Measurements from ENCODE around the gene SIGLEC6.
"Not testable (repeated sequence)": the region's sequence is repeated elsewhere in the genome, so short reads cannot be mapped to it uniquely, and the experiment has no call there.

SIGLEC6 gene

DNA sequence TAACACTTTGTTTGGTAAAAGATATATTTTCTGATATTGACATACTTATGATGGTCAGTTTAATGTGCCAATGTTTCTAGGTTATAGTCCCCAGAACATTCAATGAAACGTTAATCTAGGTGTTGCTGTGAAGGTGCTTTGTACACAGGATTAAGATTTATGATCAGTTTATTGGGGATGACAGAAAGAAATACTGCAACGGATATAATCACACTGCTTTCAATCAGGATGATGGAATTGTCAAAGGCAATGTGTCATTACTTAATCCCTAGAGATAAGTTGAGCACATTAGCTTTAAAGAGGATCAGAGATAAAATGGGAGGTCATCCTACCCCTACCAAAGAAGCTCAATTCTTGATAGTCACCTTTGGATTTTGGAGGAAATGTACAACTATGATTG, 17.5 kb downstream of the SIGLEC6 start:
- FAIRE-seq (no peak), DNase-seq (ENCODE audit: insufficient read length, low spot score) (no peak)

DNA sequence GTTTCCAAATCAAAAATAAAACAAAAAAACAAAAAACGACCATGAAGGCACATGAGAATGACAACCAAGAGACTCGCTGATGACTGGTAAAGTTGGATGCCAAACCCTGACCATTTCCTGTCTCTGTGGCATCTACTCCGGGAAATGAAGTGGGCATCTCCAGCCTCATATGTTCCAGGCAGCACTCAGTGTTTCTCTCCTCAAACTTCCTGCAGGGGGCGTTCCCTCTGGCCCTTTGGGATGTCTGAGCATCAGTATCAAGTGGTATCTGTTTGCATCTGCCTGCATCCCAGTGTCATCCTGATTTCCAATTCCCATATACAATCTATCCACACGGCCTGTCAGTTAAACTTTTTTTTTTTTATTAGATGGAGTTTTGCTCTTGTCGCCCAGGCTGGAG, 20.1 kb downstream of the SIGLEC6 start:
- FAIRE-seq: no peak
- no peak for DNase-seq (ENCODE audit: insufficient read length, low spot score)

- DNase-seq (ENCODE audit: insufficient read length, low spot score) (no peak), FAIRE-seq (no peak)
These were observed 21.4 kb downstream of the SIGLEC6 start for GRCh38 chr19:51509823-51510660.

DNA sequence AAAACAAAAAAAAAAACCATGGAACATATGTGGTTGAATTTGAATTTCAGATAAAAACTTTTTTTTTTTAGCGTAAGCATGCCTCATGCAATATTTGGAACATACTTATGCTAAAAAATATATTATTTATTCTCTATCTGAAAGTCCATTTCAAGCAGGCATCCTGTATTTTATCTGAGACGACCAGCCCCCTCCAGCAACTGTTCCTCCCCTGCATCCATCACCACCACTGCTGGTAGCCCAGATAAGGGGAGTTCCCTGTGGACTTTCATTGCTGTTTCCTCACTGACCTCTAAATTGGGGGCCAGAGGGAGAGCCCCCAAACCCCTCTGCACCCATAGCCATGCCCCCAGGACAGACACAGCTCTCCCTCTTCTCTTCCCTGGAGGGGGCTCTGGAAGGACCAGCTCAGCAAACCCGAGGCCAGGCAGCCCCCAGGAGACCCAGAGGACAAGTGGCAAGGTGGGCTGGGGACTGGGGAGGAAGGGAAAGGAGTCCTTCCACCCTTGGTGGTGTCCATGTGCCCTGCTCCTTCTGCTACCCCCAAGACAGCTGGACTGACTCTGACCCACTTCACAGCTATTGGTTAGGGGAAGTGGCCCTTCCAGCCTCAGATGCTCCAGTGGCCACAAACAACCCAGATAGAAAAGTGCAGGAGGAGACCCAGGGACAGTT, 23.3 kb downstream of the SIGLEC6 start:
- no peak for DNase-seq (ENCODE audit: insufficient read length, low spot score)
- no peak for FAIRE-seq

GRCh38 chr19:51507640-51508058, 23.8 kb downstream of the SIGLEC6 start:
- FAIRE-seq: no peak

GRCh38 chr19:51507192-51507591, 24.3 kb downstream of the SIGLEC6 start:
- FAIRE-seq (no peak), DNase-seq (ENCODE audit: insufficient read length, low spot score) (no peak)

More at GRCh38 chr19:51507640-51508058, 23.8 kb downstream of the SIGLEC6 start:
- DNase-seq (ENCODE audit: insufficient read length, low spot score): no peak

DNA sequence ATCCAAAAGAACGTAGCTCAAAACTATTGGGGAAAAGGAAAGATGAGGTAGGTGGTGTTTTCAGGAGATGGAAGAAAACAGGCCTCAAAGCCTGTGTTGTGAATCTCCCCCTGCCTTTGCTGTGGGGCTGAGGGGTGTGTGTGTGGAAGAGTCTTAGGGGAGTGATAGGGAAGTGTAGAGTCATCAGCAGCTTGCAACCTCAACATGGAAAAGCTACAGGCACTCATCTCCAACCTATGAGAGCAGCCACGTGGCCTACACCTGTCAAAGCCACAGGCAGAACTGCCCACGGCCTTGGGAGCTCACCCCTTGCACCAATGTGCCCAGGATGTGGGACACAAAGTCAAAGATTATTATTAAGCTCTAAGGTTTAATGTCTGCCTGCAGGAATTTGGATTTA, 25.6 kb downstream of the SIGLEC6 start:
- no peak for DNase-seq (ENCODE audit: insufficient read length, low spot score)
- FAIRE-seq: no peak

DNA sequence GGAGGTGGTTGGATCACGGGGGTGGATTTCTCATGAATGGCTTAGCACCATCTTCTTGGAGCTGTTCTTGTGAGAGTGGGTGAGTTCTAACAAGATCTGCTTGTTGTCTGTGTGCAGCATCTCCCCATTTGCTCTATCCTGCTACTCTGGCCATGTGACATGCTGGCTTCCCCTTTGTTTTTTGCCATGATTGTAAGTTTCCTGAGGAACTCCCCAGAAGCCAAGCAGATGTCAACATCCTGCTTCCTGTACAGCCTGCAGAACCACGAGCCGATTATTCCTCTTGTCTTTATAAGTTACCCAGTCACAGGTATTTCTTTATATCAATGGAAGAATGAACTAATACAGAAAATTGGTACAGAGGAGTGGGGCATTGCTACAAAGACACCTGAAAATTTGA, 27.6 kb downstream of the SIGLEC6 start:
- DNase-seq (ENCODE audit: insufficient read length, low spot score) (no peak), FAIRE-seq (no peak)

GRCh38 chr19:51503286-51503817, 28.1 kb downstream of the SIGLEC6 start:
- no peak for DNase-seq (ENCODE audit: insufficient read length, low spot score)
- no peak for FAIRE-seq

DNA sequence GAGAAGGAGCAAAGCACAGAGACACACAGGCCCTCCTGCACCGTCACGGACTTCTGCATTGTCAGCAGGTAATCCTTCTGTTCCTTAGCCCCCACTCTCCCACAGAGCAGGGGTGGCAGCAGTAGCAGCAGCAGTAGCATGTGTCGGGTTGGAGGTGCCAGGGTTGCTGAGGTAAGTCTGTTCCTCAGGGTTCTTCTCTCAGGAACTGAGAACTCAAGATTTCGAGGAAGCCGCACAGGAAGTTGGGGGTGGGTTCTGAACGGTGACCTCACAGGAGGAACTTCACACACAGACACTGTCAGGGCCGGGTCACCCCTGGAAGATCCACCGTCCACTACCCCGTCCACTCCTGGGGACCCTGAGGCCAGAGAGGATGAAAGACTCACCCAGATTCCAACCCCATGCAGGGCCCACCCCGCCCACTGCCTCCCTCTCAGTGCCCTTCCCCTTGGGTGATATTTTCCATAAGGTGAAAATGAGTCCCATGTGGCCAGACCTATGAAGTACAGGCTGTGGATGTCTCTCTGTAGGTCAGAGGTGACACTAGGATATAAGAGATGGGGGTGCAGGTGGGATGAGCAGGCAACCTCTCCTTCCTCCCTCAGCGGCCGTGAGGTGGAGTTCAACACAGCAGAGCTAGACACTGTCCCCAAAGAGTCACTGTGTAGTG, 29.7 kb downstream of the SIGLEC6 start, which contains the start of gene SIGLEC12:
TSS of gene SIGLEC12 (minus strand) at position 207 of the 670 bp plus-strand sequence. CDS start at position 140, 67 bp downstream.
- no peak for FAIRE-seq
- no peak for DNase-seq (ENCODE audit: insufficient read length, low spot score)

DNA sequence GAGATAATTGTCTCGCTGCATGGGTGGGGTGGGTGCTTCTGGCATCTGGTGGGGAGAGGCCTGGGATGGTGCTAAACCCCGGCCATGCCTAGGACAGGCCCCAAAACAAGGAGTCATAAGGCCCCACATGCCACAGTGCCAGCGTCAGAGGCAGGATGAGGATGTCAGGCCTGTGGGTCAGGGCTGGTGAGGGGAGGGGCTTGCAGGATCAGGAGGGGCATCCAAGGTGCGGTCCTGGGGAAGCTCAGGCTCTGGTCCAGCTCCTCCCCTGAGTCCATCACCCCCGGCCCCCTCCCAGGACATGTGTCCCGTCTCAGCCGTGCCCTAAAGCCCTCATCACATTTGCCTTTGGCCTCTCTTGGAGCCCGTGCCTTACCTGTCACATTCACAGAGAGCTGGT, 30.5 kb downstream of the SIGLEC6 start:
- DNase-seq (ENCODE audit: insufficient read length, low spot score): not testable (repeated sequence)
- FAIRE-seq: peak; percentile 36

DNA sequence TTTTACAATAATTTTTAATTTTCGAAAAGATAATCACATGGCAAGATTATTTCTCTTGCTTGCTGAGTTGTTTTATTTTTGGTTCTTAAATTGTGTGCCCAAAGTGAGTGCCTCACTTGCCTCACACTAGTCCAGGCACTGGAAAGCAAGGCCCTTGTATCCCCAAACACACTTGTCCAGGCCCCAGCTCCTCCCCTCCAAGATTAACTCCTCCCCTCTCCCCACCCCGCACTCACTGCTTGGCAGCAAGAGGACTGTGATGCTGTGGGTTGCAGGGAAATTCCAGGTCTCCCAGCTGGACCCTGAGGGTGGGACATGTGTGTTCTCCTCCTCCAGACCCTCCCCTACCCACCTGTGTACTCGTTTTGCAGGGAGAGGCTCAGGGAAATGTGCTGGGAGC, 33.8 kb downstream of the SIGLEC6 start:
- DNase-seq (ENCODE audit: insufficient read length, low spot score) (no peak), FAIRE-seq (no peak)

DNA sequence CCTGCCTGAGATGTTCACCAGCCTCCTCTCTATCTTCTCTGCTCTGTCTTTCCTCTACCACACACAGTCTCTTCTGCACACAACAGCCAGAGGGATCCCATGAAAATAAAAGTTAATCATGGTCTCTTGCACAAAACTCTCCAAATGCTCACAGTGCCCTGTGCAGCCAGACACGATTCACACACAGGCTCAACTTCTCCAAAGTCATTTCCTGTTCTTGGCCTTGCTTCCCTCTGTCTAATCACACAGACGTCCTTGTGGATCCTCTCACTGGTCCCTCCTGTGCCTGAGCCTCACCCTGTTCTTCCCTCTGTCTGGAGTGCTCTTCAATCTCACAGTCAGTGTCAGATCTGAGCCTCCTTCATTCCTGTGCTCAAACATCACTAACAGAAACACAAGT, 37.7 kb downstream of the SIGLEC6 start:
- FAIRE-seq (no peak), DNase-seq (ENCODE audit: insufficient read length, low spot score) (no peak)

- DNase-seq (ENCODE audit: insufficient read length, low spot score) (no peak), FAIRE-seq (no peak)
These were observed 39.9 kb downstream of the SIGLEC6 start for GRCh38 chr19:51491586-51491985.

GRCh38 chr19:51490676-51491075, 40.8 kb downstream of the SIGLEC6 start:
- FAIRE-seq: no peak
- no peak for DNase-seq (ENCODE audit: insufficient read length, low spot score)

DNA sequence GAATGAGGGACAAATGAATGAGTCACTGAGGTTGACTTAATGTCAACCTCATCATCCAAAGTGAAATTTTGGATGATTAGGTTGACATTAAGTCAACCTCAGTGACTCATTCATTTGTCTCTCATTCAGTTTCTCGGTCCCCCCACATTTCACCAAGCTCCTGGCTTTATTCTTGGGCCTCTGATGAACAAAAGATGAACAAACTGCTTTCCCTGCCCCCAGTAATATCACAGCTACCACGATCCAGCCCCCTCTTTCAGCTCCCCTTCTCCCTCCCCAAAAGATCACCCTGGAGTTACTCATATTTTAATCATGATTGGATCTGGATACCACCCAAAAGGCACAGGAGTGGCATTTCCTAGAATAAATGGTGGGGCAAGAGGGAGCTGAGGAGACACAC, 42.4 kb downstream of the SIGLEC6 start:
- DNase-seq (ENCODE audit: insufficient read length, low spot score) (no peak), FAIRE-seq (no peak)

DNA sequence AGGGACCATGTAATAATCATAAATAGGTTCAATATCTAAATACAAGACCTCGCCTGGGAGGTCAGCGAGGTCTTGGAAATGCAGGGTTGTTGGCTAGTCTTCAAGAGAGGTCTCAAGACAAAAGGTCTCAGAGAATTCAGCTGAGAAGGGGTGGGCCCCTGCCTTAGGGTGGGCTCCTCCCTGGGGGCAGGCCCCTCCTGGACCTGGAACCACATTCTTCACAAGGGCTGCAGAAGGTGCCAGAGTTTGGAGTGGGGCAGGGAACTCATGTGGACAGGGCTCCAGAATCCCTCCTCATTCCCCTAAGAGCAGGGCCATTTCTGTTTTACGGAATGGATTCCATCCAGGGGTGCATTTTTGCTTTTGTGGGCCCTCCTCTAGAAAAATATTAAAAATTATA, 43.0 kb downstream of the SIGLEC6 start:
- no peak for FAIRE-seq
- DNase-seq (ENCODE audit: insufficient read length, low spot score): no peak

- FAIRE-seq: no peak
- DNase-seq (ENCODE audit: insufficient read length, low spot score): no peak
These were observed 45.4 kb downstream of the SIGLEC6 start for GRCh38 chr19:51485960-51486660.

GRCh38 chr19:51480590-51480989, 50.9 kb downstream of the SIGLEC6 start:
- no peak for FAIRE-seq
- peak; percentile 25 for DNase-seq (ENCODE audit: insufficient read length, low spot score)

GRCh38 chr19:51479531-51480331, 51.7 kb downstream of the SIGLEC6 start:
- FAIRE-seq (no peak), DNase-seq (ENCODE audit: insufficient read length, low spot score) (no peak)
